Measurements from ENCODE around the gene LYRM4.

Gene LYRM4

DNA sequence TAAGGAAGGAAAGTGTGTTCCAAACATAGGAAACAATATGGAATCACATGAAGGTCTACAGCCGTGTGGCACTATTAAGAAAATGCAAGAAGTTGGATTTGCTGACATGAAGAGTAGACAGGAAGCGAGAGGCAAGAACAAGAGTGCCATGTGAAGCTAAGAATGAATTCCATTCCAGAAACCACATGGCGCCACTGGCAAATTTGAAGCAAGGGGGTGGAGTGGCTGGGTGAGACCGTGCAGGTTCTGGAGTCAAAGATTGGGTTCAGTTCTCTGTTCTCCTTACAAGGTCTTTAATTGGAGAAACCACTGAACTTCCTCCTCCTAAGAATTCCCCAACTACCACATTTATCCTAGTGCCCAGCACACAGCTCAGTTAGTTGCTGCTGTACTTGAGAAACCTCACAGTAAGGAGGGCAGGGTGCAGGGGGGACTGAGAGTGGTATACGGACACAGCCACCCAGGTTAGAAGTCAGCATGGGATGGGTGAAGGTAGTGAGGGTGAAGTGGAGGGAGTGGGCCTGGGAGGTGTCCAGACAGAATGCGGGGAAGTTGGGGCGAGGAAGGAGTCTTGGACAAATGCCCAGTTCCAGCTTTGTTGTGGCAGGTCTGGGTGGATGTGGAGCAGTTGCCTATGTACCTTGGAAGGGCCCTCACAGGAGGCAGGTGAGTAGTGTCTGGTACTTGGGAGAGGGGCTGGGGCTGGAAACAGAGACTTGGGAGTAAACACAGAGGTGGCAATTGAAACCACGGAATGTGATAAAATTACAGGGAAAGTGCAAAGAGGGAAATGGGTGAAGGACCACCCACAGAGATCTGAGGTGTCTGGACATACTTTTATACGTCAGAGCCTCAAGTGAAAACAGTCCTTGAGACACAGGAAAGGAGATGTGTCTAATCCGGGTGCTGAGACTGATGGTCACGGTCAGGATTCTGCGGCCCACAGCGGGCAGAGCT is 14.3 kb downstream of the LYRM4 start:
- DNase-seq (ENCODE audit: low read depth, low spot score): no peak

DNA sequence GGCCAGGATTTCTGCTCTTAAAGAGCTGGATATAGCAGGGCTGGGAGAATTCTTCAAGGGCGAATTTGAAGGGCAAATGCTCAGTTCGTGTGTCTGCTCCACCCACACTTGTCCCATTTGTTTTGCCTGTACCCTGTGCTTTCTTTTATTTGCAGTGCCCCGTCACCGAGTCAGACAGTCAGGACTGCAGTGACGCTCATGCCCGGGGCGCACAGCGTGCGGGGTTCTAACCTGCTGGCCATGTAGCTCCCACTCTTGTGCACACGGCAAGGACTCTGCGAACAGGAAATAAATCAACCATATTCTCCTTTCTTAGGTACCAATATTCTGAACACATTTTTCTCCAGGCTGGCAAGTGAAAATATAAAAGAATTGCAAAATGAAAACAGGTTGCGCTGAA is 17.7 kb downstream of the LYRM4 start:
- DNase-seq (ENCODE audit: low read depth, low spot score): no peak

DNA sequence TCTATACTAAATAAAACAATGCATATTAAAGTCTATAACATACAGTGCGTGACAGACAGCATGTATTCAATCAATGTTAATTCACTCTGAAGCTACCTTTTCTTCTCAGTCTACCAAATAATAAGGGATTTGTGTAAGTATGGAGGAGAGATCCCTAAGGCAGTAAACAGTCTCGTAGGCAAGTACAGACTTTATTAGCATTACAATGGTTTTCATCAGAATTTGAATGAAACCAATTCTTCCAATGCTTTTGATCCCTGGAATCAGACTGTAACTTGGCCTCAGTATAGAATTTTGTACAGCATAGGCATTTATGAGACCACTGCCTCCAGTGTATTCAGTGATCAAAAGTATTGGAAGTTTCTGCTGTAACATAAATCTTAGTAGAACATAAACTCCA is 19.5 kb downstream of the LYRM4 start:
- DNase-seq (ENCODE audit: low read depth, low spot score): no peak

DNA sequence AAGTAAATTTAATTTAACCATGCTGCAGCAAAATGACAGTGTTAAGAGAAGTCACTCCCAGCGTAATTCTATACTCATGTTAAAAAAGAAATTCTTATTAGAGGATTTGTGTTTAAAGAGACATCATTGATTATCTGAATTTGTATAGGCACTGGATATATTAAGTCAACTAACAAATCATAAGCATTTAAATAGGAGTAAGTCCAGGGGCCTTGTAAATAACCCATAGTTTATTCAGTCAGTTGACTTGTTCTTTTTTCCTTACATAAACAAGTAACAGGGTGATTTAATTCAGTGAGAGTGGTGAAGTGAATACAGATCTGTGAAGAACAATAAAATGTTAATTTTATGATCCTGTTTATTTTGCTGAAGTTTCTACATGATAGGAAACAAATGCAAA is 22.4 kb downstream of the LYRM4 start:
- no peak for DNase-seq (ENCODE audit: low read depth, low spot score)

DNA sequence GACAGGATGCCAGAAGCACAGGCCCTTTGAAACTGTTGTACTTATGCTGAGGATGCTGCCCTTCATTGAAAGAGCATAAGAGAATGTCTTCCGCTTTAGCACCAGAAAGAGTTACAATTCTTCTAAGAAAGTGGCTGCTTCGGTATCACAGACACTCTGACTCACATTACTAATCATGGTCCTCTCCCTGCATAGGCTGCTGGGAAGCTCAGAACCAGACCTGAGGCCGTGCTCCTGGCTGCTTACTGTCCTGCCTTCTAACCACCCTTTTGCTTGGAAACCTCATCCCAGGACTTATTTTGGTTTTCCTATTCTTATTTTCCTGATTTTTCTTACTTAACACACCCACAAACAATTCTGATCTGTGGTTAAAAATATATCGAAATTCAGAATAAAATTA is 22.9 kb downstream of the LYRM4 start:
- DNase-seq (ENCODE audit: low read depth, low spot score): no peak

DNA sequence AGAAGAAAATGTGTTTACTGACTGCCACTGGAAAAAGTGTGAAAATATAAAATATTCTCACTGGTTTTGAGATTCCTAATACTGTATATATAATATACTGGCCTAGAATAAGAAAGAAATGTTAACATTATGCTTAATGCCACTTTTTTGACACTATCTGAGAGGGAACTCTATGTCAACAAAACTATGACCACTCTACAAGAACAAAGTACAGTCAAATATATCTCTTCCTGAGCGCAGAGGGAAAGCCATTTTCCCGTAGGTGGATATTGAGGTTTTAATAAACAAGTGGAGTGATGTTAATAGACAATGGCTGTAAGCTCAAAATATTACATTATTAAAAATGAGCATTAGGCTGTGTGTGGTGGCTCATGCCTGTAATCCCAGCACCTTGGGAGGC is 24.9 kb downstream of the LYRM4 start:
- no peak for DNase-seq (ENCODE audit: low read depth, low spot score)

DNA sequence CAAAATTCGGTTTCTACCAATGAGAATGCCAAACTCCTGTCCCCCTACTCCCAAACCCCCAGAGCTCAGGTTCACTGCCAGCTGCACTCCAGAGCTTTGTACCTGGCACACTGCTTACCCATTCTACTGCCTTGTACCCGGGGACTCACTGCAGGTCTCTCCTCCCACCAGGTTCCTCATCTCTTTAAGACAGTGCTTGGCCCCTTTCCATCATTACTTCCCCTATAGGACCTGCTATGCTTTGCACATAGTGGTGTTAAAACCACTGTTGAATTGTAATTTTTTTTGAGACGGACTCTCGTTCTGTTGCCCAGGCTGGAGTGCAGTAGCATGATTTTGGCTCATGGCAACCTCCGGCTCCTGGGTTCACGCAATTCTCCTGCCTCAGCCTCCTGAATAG is 25.9 kb downstream of the LYRM4 start:
- no peak for DNase-seq (ENCODE audit: low read depth, low spot score)

DNA sequence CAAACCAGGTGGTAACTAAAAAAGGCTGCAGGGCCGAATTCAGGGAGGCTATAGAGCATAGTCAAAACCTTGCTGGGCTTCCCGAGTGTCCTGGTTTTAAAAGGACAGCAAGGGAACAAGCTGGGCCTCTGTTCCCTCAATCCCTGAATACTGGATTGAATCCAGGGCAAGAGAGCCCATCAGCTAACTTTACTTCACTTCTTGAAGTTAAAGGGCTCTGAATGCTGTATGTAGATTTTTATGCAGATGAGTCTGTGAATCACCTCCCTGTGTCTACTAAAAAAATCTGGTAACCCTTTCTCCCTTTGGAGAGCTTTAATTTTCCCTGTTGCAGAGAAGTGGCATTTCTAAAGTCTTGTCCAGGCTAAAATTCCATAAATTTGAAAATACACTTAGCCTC is 29.5 kb downstream of the LYRM4 start:
- no peak for DNase-seq (ENCODE audit: low read depth, low spot score)

DNA sequence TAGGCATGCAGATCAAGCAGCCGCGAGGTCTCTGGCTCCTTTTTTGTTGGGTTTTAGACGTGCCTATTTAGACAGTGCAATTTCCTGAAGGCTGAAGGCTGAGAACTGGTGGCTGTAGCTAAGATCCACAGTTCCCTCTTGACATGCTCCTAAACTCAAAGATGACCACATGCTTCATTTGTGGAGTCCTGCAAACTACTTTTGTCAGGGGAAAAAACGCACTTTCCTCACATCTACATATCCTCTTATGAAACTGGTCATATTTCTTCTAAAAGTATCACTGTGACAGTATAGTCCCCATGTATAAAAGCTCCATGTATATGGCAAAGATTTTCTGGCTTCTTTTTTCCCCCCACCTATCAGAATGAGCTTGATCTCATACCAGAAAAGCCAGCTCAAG is 30.7 kb downstream of the LYRM4 start:
- no peak for DNase-seq (ENCODE audit: low read depth, low spot score)

DNA sequence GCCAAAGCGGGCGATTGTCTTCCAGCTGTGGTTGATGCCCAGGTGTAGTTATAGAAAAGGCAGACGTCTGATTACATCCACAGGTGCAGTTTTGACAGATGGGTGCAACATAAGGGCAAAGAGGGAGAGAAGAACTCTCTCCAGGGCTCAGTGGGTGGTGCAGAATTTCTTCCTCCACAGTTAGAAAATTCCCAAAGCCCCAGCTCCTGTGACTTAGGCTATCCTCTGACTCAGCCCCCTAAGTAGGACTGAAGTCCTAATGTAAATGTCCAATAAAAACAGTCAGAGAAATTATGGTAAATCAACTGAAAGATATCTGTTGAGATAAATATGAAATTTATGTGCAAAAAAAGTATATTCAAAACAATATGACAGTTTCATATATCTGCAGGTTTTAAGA is 31.4 kb downstream of the LYRM4 start:
- no peak for DNase-seq (ENCODE audit: low read depth, low spot score)

DNA sequence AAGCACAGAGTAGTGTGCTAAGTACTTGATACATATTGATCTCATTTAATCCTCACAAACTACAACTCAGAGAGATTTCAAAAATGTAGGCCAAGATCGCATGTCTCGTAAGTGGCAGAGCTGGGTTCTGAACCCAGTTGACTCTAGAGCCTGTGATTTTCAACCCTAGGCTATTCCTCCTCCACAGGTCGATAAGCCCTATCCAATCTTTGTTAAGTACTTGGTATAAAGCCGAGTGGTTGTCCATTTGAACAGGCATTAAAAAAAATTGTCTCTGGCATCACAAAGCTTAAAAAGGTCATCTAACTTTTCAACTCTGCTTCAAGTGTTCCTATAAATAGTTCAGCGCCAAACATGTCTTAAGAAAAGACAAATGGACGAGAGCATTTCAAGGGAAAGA is 37.4 kb downstream of the LYRM4 start:
- no peak for DNase-seq (ENCODE audit: low read depth, low spot score)

DNA sequence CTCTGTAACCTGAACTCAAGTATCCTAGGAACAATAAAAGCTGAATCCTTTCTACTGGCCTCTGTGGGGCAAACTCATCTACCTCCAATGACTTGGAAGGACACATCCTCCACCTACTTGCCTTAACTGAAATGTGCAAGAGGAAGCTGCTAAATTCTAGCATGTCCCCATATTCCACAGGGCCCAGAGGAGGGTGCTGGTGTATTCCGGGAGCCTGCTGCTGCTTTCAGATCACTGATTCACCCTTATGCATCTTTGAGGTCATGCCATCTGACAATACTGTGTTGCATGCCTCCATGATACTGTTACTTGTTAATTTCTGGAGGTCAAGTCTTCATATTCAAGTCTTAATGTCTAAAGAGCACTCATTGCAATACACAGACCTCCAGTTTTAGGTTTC is 40.3 kb downstream of the LYRM4 start:
- DNase-seq (ENCODE audit: low read depth, low spot score): no peak

DNA sequence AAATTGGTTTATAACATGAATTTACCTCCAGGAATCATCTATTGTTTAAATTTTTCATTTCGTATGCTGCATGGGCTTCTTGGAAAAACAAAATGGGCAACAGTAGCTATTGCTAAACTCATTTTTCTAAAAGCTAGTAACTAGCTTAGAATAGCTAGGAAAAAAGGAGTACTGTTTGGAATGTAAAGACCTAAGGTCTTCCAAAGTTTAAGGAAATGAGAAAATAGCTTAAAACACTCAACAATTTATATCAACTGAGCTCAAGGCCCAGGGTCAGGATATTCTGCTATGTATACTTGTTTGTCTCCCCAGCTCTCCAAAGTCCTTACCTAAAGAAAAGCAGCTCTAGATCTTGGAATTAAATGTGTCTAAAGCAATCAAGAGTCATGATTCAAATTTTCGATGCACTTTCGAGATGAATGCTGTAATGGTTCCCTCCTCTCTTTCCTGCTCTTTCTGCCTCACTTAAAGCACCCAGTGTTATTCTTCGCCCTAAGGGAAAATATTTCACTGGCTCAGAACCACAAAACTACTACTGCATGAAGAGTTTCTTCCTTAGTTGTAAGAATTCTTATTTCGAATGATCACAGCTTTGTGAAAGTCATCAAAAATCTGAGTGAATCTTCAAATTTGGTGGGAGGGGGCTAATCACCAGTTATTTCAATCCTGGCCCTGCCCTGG is 41.6 kb downstream of the LYRM4 start:
- DNase-seq (ENCODE audit: low read depth, low spot score): no peak

DNA sequence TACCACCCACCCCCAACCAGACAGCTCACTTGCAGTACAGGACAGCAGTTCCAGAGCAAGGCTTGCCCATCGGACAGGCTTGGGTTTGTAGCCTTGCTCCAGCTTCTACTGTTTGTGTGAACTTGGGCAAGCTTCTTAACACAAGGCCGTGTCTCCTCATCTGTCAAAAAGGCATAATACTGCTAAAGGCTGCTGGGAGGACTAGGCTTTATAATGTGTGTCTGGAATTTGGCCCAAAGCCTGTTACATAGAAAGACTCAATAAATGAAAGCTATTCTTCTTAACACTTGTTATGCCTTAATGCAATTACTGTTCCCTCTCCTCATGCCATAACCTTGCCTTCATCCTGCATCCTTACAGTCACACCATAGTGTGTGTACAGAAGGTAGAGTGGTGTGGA is 43.4 kb downstream of the LYRM4 start:
- no peak for DNase-seq (ENCODE audit: low read depth, low spot score)

DNA sequence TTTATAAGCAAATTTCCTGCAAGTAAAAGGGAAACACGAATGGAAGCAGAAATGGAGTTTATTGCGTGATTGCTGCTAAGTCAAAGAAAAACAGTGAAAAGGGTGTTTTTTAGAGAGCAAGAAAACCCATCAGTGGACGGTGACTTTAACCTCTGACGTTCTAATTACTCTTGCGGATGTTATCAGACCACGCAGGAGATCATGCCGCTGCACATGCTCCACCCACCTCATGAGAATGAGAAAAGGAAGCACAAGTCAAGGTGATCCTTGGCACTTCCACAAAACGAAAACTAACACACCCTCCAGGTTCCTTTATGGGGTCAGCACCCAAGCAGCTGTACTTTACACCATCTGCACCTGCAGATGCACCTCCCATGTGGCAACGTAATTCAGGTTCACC is 45.0 kb downstream of the LYRM4 start:
- no peak for DNase-seq (ENCODE audit: low read depth, low spot score)

DNA sequence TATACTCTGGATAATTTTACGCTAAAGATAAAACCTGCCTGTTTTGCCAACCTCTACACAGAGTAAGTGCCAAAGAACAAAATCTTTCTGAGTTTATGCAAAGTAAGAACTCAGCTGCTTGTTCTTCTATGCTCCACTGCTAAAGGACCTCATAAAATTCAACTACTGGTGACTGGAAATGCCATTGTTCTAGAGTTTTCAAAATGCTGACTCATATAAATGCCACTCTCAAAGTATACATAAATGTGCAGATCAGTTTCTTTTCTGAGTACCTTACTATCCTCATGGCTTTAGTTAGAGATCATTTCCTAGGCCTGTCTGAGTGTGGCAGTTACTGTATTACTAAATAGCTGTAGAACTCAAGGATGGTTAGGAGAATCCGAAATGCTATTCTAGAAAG is 45.6 kb downstream of the LYRM4 start:
- DNase-seq (ENCODE audit: low read depth, low spot score): no peak

DNA sequence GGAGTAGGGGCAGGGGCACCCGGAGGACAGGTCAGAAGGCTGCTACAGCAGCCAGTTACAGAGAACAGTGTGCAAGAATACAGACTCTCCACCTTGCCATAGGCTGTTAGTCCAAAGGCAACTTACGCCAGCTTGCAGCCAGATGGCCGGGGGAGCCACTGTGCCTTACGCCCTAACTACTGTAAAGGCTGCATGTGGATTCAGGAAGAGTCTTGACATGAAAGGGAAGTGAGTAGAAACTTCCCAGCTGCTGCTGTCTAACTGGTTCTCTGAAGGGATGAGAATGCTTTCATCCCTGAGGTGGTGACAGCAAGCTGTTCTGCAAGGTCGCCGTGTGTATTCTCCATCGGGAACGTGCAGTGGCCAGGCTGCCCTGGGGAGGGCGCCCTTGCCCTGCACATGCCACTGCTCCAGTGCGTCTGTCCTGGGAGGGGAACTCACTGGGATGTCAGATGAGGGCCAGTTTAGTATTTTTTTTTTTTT is 46.1 kb downstream of the LYRM4 start:
- no peak for DNase-seq (ENCODE audit: low read depth, low spot score)

DNA sequence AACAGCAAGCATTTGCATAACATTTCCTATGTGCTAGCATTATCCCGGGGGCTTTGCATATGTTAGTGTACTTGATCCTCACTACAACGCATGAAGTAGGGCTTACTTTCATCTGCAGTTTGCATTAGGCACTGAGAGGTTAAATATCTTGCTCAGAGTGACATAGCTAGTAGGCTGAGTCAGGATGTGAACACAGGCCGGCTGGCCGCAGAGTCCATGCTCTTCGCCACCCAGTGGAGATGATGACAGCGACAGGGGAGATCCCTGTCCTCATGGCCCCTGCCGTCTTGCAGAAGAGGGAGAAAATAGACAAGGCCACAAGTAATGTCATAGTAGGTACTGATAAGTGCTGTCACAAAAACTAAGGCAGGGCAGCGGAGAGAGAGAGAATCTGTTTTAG is 46.9 kb downstream of the LYRM4 start:
- no peak for DNase-seq (ENCODE audit: low read depth, low spot score)

DNA sequence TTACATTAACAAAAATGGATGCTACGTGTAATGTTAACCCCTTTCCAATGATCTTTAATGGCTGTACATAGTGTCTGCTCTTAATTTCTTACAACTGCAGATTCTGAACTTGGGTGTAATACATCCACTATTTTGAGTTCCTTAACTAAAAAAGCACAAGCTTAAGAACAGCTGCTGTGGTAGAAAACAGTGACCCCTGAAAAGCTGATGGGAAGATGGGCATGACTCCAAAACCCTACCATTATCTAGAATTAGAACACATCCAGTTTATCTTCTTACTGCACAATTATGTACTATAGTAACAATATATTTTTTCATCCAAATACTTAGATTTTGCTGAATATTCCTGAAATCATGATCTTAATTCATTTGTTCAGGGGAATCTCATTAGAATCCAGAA is 49.3 kb downstream of the LYRM4 start:
- no peak for DNase-seq (ENCODE audit: low read depth, low spot score)

DNA sequence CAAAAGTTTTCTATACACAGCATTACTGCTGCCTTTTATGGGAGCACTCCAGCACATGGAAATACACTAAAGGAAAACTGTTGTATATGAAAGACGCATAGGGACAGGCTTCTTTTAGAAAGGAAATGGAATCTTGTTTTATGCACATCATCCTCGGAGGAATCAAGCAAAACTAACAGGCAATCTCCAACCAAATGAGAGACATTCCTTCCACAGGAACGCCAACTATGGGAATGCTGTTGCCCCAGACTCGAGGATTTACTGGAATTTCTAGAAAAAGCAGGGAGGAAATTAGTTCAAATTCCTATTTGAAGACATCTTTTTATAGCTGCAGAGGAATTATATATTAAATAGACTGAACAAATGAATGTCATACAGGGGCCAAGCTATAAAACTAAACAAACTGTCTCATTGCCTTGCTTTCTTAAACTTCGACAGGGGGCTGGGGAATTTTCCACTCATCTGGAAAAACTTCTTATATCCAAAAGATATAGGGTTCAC is 52.2 kb downstream of the LYRM4 start:
- DNase-seq (ENCODE audit: low read depth, low spot score): no peak

DNA sequence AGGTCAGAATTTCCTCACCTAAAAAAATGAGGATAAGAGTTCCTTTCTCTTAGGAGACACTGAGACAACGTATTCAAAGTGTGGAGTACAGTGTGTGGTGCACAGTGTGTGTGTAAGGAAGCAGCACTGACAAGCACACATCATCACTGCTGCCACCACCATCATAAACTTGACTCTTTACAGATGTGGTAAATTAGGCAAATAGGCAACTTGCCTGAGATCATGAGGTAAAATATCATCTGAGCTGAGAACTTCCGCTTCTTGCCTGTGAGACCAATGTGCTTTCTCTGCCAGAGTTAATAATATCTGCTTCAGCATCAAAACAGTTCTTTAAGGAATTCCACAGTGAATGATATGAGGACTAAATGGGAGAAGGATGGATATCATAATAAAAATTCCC is 52.7 kb downstream of the LYRM4 start:
- DNase-seq (ENCODE audit: low read depth, low spot score): no peak

DNA sequence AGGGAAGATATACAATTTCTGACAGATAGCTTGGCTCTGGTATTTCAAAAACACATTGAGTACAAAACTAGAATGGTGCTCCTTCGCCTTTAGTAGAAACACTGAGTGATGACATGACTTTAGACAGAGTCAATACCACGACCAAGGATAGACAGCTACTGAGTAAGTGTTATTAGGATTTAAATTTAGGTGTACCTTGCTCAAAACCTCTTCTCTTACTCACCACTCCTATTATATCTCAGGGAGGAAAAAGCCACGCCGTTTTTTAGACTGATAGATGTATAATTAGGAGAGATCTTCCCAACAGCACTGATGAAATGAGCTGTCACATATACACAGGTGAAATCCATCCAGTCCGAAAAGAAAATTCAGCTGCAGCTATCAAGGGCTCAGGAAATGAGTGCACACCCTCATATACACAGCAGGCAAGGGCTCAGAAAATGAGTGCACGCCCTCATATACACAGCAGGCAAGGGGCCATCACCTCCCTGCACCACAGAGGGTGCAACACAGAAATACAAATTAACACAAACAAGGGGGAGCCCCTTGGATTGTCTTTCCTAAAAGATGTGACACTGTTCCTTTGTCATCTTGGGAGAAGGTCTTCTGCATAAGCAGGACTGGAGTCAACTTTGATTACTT is 53.7 kb downstream of the LYRM4 start:
- no peak for DNase-seq (ENCODE audit: low read depth, low spot score)

Data from activated naive CD8-positive, alpha-beta T cell treated with anti-CD3 and anti-CD28 coated beads, Interleukin-2, amount 50 U/mL, for 16 hours (primary cell).